CD4-positive, alpha-beta T cell treated with Interleukin-15 for 1 hour (primary cell): Measurements from ENCODE around the gene CNMD.

ENCODE experiments used
- DNase-seq: peaks from one replicate; pipeline ENCODE4 v3.0.0-alpha.2; 2020

The CNMD gene

DNA sequence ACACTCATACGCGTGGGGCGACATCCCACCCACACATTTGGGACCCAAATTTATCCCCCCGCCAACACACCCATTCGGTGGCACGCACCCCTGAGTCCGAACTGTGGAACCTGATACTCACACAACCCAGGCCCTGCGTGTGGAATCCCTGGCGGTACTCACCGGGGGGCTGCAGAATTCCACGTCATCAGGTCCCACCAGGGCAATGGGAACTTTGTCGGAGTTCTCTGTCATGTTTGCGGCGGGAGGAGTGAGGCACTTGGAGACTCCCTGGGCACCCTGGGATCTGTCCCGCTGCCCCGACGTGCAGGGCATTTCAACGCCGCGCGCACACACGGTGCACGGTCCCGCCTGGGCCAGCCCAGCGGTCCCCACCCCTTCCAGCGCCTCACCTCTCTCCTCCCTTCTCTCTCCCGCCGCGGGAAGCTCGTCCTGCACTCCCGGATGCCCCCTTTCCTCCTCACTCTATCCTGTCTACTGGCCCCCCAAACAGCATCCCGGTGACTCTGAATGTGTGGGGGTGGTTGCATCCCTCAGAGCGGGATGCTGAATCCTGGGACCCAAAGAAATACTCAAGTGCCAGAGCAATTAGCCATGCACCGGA is at the start of gene CNMD:
Gene CNMD, minus strand, starts transcription at position 353 of the 604 bp plus-strand sequence. Its CDS starts 119 bp downstream, at position 234.
- no peak for DNase-seq

DNA sequence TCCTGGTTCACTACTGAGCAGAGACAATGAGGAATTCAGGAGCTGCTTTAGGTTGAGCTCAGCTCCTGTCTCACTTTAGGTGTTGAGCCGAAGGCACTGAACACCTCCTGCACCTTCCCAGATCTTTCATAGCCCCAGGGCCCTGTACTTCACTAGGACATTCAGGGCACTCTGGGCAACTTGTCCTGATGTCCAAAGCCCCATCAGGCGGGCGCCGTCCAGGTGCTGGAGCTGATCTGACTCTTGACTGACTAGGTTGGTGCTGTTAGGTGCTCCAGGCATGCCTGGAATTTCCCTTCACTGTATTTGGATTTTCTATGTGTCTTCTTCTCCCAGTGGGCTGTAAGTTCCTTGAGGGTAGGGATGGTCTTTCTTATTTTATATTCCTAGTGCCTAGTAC is 48.4 kb upstream of the CNMD start:
- DNase-seq: no peak

DNA sequence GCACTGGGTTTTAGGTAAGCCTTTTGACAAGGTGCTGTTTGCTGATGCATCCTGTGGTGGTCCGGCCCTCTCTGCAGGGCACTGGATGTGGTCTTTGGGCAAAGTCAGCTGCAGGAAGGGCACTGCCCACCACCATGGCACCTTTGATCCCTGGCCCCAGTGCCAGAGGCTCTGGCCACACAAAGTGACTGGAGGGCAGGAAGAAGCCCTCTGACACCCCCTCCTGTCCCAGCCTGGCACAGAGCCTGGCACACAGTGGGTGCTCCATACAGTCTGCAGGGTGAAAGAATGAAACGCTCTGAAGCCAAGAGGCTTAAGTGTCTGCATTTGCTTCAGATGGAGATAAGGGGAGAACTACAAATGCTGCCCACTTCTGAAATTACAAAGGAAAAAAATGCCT is 47.6 kb upstream of the CNMD start:
- DNase-seq: no peak

DNA sequence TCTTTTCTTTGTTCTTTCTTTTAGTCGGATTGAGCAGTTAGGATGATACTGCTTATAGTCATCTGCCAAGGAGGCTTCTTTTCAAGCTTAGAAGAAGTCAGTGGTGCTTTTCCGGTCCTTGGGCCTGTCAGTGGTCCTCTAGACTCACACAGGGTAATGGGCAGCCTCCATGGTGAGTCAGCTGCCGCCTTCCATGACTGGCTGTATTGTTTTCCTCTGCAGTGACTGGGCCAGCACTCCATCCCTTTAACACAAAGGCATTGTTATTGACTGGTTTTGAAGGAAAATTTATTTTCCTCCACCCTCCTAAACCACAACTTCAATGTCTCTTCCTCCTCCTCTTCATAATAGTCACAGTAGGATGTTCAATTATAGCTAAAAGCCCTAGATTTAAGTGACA is 47.1 kb upstream of the CNMD start:
- no peak for DNase-seq

DNA sequence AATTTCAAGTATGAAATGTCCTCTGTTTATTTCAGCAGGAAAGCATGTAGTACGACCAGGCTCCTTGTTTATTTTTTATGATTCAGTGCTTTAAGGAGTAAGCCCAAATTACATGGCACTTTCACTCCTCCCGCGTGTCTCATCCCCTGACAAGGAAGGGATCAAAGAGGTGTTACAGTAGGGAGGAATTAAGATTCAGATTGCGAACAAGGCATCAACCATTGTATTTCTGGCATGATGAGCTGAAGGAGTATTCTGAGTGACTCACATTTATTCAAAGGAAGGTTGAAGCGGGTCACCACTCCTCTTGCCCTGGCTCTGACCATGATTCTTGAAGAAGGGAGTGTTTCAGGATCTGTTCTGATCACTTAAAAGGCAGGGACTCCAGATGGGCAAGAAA is 46.1 kb upstream of the CNMD start:
- no peak for DNase-seq

DNA sequence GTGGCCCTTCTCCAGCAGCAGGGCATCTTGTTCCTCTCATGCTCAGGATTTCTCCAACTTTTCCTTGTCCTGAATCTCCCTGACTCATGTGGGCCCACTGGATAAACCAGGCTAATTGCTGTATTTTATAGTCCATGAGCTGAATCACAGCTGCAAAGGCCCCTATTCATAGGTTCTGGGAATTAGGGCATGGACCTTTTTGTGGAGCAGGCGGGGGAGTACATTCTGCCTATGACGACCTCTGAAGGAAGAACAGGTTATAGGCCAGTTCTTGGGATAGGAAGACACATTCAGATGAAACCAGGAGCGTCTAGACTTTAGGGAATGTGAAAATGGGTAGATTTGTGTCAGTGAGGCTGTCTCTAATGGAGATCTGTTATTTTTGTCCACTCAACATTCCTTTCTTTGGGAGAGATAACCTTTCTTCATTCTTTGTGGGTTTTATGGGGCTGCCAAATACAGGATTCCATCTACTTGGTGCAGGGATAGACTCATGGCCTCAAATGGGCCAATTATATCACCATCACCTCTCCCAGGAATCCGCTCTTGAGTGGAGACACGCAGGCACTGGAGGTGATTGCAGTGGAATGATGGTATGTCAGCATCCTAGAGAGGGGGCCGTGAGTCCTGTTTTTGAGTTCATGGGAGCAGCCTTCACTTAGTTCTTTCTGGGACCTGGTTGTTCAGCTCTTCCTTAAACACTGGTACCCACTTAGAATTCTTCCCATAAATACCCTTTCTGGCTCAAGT is 45.1 kb upstream of the CNMD start:
- DNase-seq: no peak

DNA sequence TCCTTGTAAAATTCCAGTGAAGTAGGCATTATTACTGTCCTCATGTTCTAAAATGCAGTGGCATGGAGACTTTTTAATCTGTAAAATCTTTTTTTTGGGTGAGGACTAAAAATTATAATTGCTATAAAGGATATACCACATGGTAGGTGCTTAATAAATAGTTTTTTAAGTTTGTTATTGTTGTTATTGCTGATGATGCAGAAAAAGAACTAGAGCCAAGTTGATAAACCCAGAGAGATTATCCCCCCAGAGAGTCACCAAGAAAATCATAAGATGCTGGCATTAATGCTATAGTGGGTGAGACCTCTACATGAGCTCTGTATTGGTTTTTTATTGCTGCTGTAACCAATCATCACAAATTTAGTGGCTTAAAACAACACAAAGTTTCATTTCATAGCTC is 44.3 kb upstream of the CNMD start:
- DNase-seq: no peak

DNA sequence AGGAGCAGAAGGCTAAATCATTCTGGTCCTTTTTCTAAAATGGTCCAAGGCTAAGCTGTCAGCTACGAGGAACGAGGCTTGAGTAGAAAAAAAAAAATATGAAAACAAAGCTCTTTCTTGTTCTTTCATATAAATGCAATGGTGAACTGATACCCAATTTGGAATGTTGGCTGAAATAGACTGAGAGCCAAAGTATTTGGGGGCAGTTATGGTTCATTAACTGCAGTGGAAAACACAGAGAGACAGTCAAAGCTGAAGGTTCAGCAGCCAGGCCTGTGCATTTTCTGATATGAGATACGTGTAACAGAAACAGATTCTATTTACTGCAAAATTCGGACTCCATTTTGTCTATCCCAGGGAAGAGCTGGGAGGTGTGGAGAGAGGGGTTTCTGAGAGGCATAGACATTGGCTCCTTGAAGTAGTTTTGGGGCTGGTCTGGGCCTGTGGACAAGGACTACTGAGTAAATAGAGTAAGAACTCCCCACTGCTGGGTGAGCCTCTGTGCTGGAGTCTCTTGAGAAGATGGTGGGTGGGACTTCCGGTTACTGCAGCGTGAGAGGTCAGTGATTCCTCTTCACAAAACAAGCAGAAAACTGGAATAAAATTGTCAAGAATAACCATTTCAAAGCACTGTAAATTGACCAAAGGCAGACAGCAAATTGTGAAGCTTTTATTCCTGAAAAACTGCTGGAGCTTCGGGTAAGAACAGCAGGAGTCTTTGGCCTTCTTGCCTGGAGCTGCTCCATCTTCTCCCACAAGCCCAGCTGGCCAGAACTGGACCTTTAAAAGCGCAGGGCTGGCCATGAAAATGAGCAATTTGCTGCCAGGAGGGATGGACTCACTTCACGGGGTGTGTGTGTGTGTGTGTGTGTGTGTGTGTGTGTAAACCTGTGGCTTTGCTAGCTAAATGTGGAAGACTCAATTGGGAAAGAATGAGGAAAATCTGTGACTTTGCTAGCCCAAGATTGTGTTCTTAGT is 43.1 kb upstream of the CNMD start:
- no peak for DNase-seq

DNA sequence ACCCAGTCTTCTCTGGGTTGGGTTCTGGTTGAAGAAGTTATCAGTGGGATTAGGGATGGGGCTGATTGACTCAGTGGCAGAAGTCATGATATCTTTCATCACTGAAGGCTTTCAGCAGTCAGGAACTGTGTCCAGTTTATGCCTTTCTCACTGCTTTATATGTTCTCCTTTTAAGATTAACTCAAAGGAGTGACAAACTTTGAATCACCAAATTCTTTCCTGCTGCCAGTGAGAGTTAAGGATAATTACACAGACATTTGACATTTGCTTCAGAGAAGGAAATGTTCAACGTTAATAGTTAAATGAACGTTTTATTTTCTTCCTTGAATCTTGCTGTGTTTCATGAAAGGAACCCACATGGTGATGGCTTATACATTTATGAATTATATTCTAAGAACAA is 41.0 kb upstream of the CNMD start:
- no peak for DNase-seq

DNA sequence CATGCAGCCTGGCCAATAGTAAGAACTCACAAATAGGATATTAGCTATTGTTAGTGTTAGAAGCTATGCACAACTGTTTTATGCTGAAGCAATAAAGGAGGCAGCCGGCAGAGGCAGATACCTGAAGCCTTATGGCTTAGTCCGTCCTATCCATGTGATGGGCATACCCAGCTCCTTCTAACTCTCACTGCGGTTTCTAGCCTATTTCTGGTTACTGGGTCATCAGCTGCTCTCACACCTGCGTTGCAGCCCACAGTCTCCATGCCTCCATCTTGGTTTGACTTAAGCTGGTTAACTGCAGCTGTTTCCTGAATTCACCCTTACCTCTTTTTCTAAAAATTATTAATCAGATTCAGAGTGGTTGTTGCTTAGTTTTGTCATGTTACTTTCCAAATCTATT is 40.5 kb upstream of the CNMD start:
- DNase-seq: no peak

DNA sequence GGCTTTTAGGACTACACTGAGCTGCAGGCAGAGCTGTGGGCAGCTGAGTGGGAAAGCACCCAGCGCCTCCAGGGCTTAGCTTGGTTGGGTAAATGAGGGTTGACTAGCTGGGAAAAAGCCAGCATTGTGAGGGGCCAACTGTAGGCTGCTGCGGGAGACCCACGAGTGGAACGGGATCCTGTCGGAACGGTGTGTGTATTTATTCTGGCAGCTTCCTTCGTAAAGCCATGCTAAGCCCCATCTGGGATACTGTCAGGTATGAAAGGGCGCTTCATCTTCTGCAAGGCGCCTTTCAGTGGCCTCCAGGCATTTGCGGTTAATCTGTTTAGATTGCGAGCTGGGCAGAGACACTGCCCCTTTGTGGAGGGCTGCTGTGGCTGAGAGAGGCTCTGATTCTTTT is 39.5 kb upstream of the CNMD start:
- DNase-seq: no peak

DNA sequence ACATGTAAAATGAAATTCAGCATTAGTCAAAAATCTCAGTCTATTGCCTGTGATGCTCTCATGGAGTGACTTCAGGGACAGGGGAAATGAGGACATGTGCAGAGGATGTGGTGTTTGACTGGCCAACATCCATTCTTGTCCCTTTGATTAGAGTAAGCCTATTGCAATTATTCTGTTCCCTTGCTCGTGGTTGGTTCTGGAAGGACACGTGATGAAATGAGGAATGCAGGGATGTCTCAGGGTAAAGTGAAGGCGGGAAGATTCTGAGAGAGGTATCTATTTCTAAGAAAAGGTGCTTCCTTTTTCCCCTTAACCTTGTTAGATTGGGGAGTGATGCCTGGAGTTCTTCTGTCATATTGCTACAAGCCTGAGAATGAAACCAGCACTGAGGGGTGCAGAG is 37.1 kb upstream of the CNMD start:
- no peak for DNase-seq

DNA sequence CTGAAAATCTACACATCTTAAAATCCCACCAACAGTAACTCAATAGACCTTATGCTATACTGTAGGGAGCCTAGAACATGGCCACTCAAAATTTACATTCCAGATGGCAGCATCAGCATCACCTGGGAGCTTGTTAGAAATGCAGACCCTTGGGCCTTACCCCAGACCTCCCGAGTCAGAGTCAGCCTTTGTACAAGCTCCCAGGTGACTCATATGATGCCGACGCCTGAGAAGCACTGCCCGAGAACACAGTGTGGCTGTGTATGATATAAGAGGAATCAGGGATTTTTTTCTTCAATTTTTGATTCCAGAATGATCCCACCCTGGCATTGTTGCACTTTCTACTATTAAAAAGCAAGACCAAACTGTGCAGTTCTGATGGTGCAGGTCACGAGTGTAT is 35.9 kb upstream of the CNMD start:
- no peak for DNase-seq

DNA sequence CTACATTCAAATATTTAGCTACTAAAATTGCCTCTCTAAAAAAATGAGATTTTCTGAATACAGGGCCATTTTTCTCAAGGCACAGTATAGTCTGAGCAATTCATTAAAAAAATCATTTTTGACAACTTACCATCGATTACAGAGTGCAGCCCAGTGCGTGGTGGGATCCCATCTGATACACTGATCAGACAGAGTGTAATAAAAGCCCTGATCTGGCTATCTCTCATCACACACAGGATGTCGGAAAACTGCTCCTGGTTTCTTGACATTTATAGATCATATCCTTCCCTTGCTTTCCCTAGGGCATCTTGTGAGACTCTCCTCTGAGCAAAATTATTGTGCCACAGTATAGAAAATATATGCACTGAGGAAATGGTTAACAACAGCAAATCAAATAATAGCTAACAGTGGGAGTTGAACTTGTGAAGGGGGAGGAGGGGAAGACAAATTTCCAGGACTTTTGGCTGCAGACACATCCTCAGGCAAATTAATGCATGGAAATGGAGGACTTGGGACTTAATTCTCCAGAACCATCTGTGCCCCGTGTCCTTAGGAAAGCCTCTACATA is 28.4 kb upstream of the CNMD start:
- DNase-seq: no peak

DNA sequence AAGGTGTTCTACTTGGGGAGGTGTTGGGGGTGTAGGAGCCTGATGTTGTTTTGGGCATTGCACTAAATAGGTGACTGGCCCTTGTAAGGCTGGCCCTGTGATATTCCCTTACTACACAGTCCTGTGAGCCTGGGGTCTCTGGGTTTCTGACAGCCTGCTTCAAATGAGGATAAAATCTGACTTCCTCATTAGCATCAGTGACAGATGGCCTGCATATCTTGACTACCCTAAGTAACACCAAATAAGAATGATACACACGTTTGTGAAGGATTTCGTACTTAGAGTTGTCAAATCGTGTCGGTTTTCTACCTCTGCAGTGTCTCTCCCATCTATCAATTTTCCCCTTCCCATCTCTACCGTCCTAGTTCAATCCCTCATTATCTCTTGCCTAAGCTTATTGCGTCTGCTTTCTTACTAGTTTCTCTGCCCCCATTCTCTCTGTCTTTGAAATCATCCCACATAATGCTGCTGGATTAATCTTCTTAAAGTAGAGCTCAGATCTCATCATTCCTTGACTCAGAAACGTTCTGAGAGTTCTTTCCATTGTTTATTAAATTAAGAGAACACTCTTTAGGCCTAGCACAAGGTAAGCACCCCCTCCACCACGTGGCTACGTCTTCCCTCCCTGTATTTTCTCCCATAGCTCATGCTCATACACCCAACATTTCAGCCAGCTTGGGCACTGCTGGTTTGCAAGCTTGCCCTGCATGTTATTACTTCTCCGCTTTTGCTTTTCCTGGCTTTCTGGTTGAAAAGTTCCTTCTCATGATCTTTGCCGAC is 26.2 kb upstream of the CNMD start:
- DNase-seq: no peak

DNA sequence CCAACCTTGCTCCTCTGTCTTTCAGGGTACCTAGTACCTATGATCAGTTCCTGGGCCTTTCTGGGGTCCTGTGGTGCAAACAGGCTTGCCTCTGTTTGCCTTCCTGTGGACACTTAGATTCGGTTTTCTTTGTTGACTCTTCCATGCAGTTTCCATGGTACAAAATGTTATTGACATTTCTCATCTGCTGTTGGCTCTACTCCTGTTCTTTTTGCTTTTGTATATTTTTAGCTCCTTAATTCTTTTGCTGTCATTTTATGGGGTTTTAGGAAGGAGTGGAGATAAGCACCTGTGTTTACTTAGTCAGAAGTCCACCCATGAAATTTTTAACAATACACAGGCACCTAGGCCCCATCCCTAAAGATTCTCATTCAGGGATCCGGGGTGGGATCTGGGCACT is 20.5 kb upstream of the CNMD start:
- DNase-seq: no peak

DNA sequence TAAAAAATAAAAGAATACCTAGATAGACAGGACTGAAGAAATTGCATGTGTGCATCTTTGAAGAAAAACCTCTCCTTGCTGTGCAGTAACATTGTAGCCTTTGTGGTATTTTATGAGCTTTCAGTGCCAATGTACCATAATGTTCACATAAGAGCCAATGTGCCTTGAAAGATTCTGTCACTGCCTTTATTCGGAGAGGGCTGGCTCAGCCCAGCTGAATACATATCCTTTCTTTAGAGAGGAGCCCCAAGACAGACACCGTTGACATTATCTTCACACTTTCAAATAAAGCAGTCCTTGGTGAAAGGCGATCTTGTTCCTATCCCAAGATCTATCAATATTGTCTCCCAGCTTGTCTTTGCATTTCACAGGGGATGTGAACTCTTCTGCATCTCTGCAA is 18.5 kb upstream of the CNMD start:
- DNase-seq: no peak

DNA sequence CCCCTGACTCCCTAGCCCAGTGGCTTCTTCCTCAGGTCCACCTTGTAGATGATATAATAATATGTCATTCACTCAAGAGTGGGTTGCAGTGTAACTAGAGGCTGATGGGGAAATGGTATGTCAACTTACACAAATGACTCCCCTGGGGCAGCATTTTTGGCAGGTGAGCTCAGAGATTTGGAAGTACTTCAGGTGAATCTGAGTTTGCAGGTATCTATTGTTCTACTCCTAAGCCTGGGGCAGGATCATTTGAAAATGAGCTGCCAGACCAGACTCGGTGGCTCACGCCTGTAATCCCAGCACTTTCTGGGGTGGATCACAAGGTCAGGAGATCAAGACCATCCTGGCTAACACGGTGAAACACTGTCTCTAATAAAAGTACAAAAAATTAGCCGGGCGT is 11.6 kb upstream of the CNMD start:
- DNase-seq: no peak

DNA sequence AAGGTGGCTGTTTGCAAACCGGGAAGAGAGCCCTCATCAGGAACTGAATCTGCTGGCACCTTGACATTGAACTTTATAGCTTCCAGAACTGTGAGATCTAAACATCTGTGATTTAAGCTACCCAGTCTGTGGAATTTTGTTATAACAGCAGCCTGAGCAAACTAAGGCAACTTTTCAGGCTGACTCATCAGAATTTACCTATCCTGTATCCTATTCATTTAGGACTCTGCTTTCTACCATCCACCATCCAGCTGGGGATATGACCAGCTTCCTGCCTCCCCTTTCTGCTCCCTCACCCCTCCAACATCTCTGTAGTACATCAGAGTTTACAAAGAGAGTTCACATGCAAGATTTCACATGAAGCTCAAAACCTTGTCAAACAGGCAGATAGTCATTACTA is 11.1 kb upstream of the CNMD start:
- DNase-seq: no peak

DNA sequence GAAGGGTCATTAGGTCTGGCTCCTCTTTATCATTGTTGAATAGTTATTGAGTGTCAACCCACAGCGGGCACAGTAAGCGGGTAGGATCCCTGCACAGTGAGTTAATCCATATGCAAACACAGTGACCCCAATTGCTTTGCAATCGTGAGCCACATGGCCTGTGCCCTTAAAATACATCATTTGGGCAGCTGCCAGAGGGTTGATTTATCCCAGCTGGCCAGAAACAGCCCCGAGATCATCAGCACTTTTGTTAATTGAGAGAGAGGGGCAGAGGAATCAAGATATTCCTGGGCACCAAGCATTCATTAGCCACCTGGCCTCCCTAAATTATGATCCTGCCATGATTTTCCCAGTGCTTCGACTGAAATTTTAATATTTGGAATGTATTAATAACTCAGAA is 9.8 kb upstream of the CNMD start:
- no peak for DNase-seq

DNA sequence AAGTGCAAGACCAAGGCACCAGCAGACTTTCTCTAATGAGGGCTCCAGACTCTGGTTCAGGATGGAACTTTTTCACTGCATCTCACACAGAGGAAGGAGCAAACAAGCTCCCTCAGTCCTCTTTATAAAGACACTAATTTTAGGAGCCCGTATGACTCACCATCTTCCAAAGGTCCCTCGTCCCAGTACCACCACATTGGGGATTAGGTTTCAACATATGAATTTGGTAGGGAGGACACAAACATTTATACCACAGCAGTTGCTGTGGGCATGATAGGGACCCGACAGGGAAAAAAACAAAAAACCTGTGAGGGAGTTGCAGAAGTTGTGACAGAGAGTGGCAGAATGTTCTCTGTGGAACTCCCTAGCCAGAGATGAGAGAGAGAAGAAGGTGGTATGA is 6.5 kb upstream of the CNMD start:
- no peak for DNase-seq

DNA sequence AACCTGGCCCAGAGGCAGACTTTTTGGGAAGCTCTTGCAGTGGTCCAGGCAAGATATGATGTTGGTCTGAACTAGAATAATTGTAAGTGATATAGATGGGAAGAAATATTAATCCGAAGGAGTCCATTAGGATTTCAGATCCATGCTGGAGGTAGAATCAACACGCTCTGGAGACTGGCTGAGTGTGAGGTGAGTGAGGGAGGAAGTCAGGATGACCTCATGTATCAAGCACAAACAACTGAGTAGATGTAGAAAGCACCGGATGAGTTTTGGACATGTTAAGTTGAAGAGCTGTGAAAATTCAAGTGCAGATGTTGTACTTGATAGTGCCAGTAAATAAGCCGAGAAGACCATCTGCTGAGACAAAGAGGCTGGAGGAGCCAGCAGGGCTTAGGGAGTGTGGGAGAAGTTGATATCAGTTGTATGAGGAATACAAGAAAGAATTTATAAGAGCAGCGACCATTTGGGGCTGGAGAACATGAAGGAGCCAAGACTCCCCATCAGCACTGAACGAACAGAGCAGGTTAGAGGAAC is 5.3 kb upstream of the CNMD start:
- no peak for DNase-seq
